ENCODE results near the gene TMEM196. TPM values are rescaled to one million over a fixed set of nuclear protein-coding genes. Genes with fewer than 3 reads are reported as not detected.

Gene TMEM196
- total and polyA plus RNA-seq, 4 donors: not detected

DNA sequence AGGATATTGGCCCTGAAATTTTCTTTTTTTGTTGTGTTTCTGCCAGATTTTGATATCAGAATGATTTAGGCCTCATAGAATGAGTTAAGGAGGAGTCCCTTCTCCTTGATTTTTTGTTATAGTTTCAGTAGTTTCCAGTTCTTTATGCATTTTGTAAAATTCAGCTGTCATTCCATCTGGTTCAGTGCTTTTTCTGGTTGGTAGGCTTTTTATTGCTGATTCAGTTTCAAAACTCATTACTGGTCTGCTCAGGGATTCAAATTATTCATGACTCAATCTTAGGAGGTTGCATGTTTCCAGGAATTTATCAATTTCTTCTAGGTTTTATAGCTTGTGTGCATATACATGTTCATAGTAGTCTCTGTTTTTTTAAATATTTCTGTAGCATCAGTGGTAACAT lies 10.1 kb upstream of the TMEM196 start:
- Histone ChIP-seq H3K4me1 (ENCODE audit: control insufficient read depth in 4 of 4, insufficient read depth in 4 of 4, low read length in 3 of 4) (no peaks in the 10 kb centered on the region), H3K9me3 (ENCODE audit: control insufficient read depth in 4 of 4, low read length in 3 of 4) (peaks cover 0 to 1% (median 0%) of the 10 kb centered on the region in 4 donors), H3K36me3 (ENCODE audit: control insufficient read depth in 4 of 4, insufficient read depth in 3 of 4, low read depth in 1 of 4, low read length in 3 of 4) (no peaks in the 10 kb centered on the region), H3K27ac (ENCODE audit: low read depth in 1 of 2, low read length in 2 of 2) (no peak overlapping the region), H3K27me3 (ENCODE audit: control insufficient read depth in 4 of 4, insufficient read depth in 4 of 4, low read length in 3 of 4) (no peaks in the 10 kb centered on the region), H3K4me3 (ENCODE audit: low read depth in 1 of 3, low read length in 3 of 3) (no peak overlapping the region), H3K9ac (ENCODE audit: low read depth in 1 of 2, low read length in 2 of 2) (no peak overlapping the region)
- no peak for DNase-seq (ENCODE audit: low spot score)
- TF ChIP-seq NR2F2 (IDR thresholded peaks at IDR 0.05) (no peak), RAD21 (IDR thresholded peaks at IDR 0.05) (no peak), SP1 (IDR thresholded peaks at IDR 0.05) (no peak), GABPA (IDR thresholded peaks at IDR 0.05 in 1 of 2, conservative IDR thresholded peaks at IDR 0.05 in 1 of 2) (no peak), EGR1 (IDR thresholded peaks at IDR 0.05; ENCODE audit: low read depth in 2 of 2) (no peak), RXRA (IDR thresholded peaks at IDR 0.05) (no peak), FOXA2 (IDR thresholded peaks at IDR 0.05) (no peak), HNF4G (IDR thresholded peaks at IDR 0.05) (no peak), FOXA1 (IDR thresholded peaks at IDR 0.05) (no peak), TAF1 (conservative IDR thresholded peaks at IDR 0.05) (no peak), YY1 (IDR thresholded peaks at IDR 0.05) (no peak)
- TF ChIP-seq, protein P1, sequence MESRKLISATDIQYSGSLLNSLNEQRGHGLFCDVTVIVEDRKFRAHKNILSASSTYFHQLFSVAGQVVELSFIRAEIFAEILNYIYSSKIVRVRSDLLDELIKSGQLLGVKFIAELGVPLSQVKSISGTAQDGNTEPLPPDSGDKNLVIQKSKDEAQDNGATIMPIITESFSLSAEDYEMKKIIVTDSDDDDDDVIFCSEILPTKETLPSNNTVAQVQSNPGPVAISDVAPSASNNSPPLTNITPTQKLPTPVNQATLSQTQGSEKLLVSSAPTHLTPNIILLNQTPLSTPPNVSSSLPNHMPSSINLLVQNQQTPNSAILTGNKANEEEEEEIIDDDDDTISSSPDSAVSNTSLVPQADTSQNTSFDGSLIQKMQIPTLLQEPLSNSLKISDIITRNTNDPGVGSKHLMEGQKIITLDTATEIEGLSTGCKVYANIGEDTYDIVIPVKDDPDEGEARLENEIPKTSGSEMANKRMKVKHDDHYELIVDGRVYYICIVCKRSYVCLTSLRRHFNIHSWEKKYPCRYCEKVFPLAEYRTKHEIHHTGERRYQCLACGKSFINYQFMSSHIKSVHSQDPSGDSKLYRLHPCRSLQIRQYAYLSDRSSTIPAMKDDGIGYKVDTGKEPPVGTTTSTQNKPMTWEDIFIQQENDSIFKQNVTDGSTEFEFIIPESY (IDR thresholded peaks at IDR 0.05): no peak
- TF ChIP-seq, protein P2, sequence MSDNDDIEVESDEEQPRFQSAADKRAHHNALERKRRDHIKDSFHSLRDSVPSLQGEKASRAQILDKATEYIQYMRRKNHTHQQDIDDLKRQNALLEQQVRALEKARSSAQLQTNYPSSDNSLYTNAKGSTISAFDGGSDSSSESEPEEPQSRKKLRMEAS (IDR thresholded peaks at IDR 0.05): no peak
- TF ChIP-seq, protein P3, sequence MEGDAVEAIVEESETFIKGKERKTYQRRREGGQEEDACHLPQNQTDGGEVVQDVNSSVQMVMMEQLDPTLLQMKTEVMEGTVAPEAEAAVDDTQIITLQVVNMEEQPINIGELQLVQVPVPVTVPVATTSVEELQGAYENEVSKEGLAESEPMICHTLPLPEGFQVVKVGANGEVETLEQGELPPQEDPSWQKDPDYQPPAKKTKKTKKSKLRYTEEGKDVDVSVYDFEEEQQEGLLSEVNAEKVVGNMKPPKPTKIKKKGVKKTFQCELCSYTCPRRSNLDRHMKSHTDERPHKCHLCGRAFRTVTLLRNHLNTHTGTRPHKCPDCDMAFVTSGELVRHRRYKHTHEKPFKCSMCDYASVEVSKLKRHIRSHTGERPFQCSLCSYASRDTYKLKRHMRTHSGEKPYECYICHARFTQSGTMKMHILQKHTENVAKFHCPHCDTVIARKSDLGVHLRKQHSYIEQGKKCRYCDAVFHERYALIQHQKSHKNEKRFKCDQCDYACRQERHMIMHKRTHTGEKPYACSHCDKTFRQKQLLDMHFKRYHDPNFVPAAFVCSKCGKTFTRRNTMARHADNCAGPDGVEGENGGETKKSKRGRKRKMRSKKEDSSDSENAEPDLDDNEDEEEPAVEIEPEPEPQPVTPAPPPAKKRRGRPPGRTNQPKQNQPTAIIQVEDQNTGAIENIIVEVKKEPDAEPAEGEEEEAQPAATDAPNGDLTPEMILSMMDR (IDR thresholded peaks at IDR 0.05; ENCODE audit: low read depth, low read length, missing input control): no peak

DNA sequence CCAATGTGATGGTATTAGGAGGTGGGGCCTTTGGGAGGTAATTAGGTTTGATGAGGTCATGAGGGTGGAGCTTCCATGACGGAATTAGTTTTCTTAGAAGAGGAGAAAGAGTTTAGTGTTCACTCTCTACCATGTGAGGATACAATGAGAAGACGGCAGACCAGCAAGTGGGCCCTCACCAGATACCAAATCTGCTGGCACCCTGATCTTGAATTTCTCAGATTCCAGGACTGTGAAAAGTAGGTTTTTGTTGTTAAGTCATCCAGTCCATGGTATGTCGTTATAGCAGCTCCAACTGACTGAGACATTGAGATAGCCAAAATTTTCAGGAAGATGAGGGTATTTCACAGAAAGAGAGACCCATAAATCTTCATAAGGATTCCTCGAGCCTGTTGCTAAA lies 3.6 kb upstream of the TMEM196 start:
- Histone ChIP-seq H3K4me3 (ENCODE audit: low read depth in 1 of 3, low read length in 3 of 3) (no peak overlapping the region), H3K36me3 (ENCODE audit: control insufficient read depth in 4 of 4, insufficient read depth in 3 of 4, low read depth in 1 of 4, low read length in 3 of 4) (no peaks in the 10 kb centered on the region), H3K4me1 (ENCODE audit: control insufficient read depth in 4 of 4, insufficient read depth in 4 of 4, low read length in 3 of 4) (peaks cover 0 to 9% (median 0%) of the 10 kb centered on the region in 4 donors), H3K27me3 (ENCODE audit: control insufficient read depth in 4 of 4, insufficient read depth in 4 of 4, low read length in 3 of 4) (peaks cover 0 to 9% (median 6%) of the 10 kb centered on the region in 4 donors), H3K27ac (ENCODE audit: low read depth in 1 of 2, low read length in 2 of 2) (no peak overlapping the region), H3K9me3 (ENCODE audit: control insufficient read depth in 4 of 4, low read length in 3 of 4) (no peaks in the 10 kb centered on the region), H3K9ac (ENCODE audit: low read depth in 1 of 2, low read length in 2 of 2) (no peak overlapping the region)
- TF ChIP-seq, protein P4, sequence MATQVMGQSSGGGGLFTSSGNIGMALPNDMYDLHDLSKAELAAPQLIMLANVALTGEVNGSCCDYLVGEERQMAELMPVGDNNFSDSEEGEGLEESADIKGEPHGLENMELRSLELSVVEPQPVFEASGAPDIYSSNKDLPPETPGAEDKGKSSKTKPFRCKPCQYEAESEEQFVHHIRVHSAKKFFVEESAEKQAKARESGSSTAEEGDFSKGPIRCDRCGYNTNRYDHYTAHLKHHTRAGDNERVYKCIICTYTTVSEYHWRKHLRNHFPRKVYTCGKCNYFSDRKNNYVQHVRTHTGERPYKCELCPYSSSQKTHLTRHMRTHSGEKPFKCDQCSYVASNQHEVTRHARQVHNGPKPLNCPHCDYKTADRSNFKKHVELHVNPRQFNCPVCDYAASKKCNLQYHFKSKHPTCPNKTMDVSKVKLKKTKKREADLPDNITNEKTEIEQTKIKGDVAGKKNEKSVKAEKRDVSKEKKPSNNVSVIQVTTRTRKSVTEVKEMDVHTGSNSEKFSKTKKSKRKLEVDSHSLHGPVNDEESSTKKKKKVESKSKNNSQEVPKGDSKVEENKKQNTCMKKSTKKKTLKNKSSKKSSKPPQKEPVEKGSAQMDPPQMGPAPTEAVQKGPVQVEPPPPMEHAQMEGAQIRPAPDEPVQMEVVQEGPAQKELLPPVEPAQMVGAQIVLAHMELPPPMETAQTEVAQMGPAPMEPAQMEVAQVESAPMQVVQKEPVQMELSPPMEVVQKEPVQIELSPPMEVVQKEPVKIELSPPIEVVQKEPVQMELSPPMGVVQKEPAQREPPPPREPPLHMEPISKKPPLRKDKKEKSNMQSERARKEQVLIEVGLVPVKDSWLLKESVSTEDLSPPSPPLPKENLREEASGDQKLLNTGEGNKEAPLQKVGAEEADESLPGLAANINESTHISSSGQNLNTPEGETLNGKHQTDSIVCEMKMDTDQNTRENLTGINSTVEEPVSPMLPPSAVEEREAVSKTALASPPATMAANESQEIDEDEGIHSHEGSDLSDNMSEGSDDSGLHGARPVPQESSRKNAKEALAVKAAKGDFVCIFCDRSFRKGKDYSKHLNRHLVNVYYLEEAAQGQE (IDR thresholded peaks at IDR 0.05): no peak
- TF ChIP-seq SP1 (IDR thresholded peaks at IDR 0.05) (no peak), TAF1 (conservative IDR thresholded peaks at IDR 0.05) (no peak), FOXA2 (IDR thresholded peaks at IDR 0.05) (no peak)
- TF ChIP-seq, protein P2 (IDR thresholded peaks at IDR 0.05): no peak
- WGBS: 59% methylated on average over 4 of the region's 4 CpGs
- DNase-seq (ENCODE audit: low spot score): no peak
